Liver (tissue), 9 donors: Measurements from ENCODE around the gene RAB3C. TPM values are rescaled to one million over a fixed set of nuclear protein-coding genes. Genes with fewer than 3 reads are reported as not detected.

ENCODE experiments used
- DNase-seq: peaks from one replicate; pipeline ENCODE4 v3.0.0-alpha.2; 2017; ENCODE audit warnings: low spot score
- H3K27ac ChIP-seq, 2 donors: one replicate each; pipeline ENCODE4 v1.7.0; 2013; ENCODE audit warnings: inconsistent platforms in 2 of 2, low read length in 2 of 2, control low read depth in 1 of 2, low read depth in 1 of 2, mild to moderate bottlenecking in 1 of 2
- H3K27me3 ChIP-seq, 4 donors: one replicate each; pipeline versions ENCODE4 v1.6.1 to v1.7.0; 2013; ENCODE audit warnings: low read length in 3 of 4, inconsistent platforms in 1 of 4, mild to moderate bottlenecking in 1 of 4, moderate library complexity in 1 of 4; ENCODE audit not compliant: control insufficient read depth in 4 of 4, insufficient read depth in 4 of 4
- H3K36me3 ChIP-seq, 4 donors: one replicate each; pipeline versions ENCODE4 v1.6.1 to v1.7.0; 2013; ENCODE audit warnings: low read length in 3 of 4, mild to moderate bottlenecking in 3 of 4, low read depth in 1 of 4, moderate library complexity in 1 of 4; ENCODE audit not compliant: control insufficient read depth in 4 of 4, insufficient read depth in 3 of 4
- H3K4me1 ChIP-seq, 4 donors: one replicate each; pipeline versions ENCODE4 v1.6.1 to v1.7.0; 2013; ENCODE audit warnings: low read length in 3 of 4, mild to moderate bottlenecking in 3 of 4, moderate library complexity in 1 of 4; ENCODE audit not compliant: control insufficient read depth in 4 of 4, insufficient read depth in 4 of 4
- H3K4me3 ChIP-seq, 3 donors: one replicate each; pipeline versions ENCODE4 v1.6.1 to v1.7.0; 2013; ENCODE audit warnings: low read length in 3 of 3, control low read depth in 1 of 3, low read depth in 1 of 3, mild to moderate bottlenecking in 1 of 3
- H3K9ac ChIP-seq, 2 donors: one replicate each; pipeline ENCODE4 v1.7.0; 2013; ENCODE audit warnings: low read length in 2 of 2, mild to moderate bottlenecking in 2 of 2, moderate library complexity in 2 of 2, control low read depth in 1 of 2, low read depth in 1 of 2
- H3K9me3 ChIP-seq, 4 donors: one replicate each; pipeline versions ENCODE4 v1.6.1 to v1.7.0; 2013; ENCODE audit warnings: low read length in 3 of 4; ENCODE audit not compliant: control insufficient read depth in 4 of 4
- EGR1 ChIP-seq, 2 donors: IDR thresholded peaks; 2 replicates each; pipeline ENCODE4 v1.6.1; 2016 to 2018; ENCODE audit warnings: antibody characterized with exemption in 2 of 2, low read depth in 2 of 2
- FOXA1 ChIP-seq: IDR thresholded peaks from 2 replicates; pipeline ENCODE4 v1.6.1; 2016; ENCODE audit warnings: antibody characterized with exemption
- FOXA2 ChIP-seq: IDR thresholded peaks from 2 replicates; pipeline ENCODE4 v1.6.1; 2016; ENCODE audit warnings: antibody characterized with exemption
- GABPA ChIP-seq, 2 donors: IDR thresholded peaks in 1 of 2; conservative IDR thresholded peaks in 1 of 2; 2 replicates each; pipeline ENCODE4 v1.6.1; 2016; ENCODE audit warnings: antibody characterized with exemption in 2 of 2, mild to moderate bottlenecking in 1 of 2, moderate library complexity in 1 of 2
- HNF4A ChIP-seq, 2 donors: conservative IDR thresholded peaks; 2 replicates each; pipeline ENCODE4 v1.6.1; 2016; ENCODE audit warnings: antibody characterized with exemption in 2 of 2, mild to moderate bottlenecking in 2 of 2
- HNF4G ChIP-seq: IDR thresholded peaks from 2 replicates; pipeline ENCODE4 v1.6.1; 2016; ENCODE audit warnings: antibody characterized with exemption
- JUND ChIP-seq, 2 donors: IDR thresholded peaks; 2 replicates each; pipeline ENCODE4 v1.6.1; 2016; ENCODE audit warnings: antibody characterized with exemption in 2 of 2
- NR2F2 ChIP-seq: IDR thresholded peaks from 2 replicates; pipeline ENCODE4 v1.6.1; 2016; ENCODE audit warnings: antibody characterized with exemption
- RAD21 ChIP-seq, 2 donors: IDR thresholded peaks; 2 replicates each; pipeline ENCODE4 v1.6.1; 2016; ENCODE audit warnings: antibody characterized with exemption in 2 of 2, mild to moderate bottlenecking in 2 of 2
- RXRA ChIP-seq, 2 donors: IDR thresholded peaks; 2 replicates each; pipeline ENCODE4 v1.6.1; 2017 to 2018; ENCODE audit warnings: antibody characterized with exemption in 2 of 2, mild to moderate bottlenecking in 1 of 2
- SP1 ChIP-seq: IDR thresholded peaks from 2 replicates; pipeline ENCODE4 v1.6.1; 2018; ENCODE audit warnings: antibody characterized with exemption, mild to moderate bottlenecking
- YY1 ChIP-seq: IDR thresholded peaks from 2 replicates; pipeline ENCODE4 v1.6.1; 2016; ENCODE audit warnings: antibody characterized with exemption, mild to moderate bottlenecking
- WGBS: extraction: QIAGEN DNeasy Blood & Tissue Kit; methylation state at CpG from one replicate; pipeline ENCODE4 v1.1.7; 2013; 5-methylcytosine and 5-hydroxymethylcytosine counted together
- polyA plus RNA-seq, 2 donors: library from polyadenylated mRNA; stranded (reverse) in 1 of 2; unstranded in 1 of 2; fragments of 200-250 nt in 1 of 2; fragments of >200 nt in 1 of 2; fragmentation: Nextera tagmentation in 1 of 2; extraction: Ambion mirVana in 1 of 2; gene quantifications; one replicate each; pipeline versions ENCODE4 v1.2.1 to v1.2.3, GENCODE V29; 2013 to 2015
- total RNA-seq, 2 donors: library from RNA; depleted of rRNA; stranded (reverse); fragments of >200 nt; gene quantifications; one replicate each; pipeline ENCODE4 v1.2.3, GENCODE V29; 2014
- TF ChIP-seq, protein P1 (sequence below): IDR thresholded peaks from 2 replicates; pipeline ENCODE4 v1.6.1; 2016; ENCODE audit warnings: antibody characterized with exemption
- TF ChIP-seq, protein P2 (sequence below): fragments of 150-350 bp; IDR thresholded peaks from 2 replicates; pipeline ENCODE4 v1.5.1; 2017; ENCODE audit warnings: improper control_type of control experiment, low read depth, low read length; ENCODE audit not compliant: missing input control
- TF ChIP-seq, protein P3 (sequence below): IDR thresholded peaks from 2 replicates; pipeline ENCODE4 v1.6.1; 2016; ENCODE audit warnings: antibody characterized with exemption
- TF ChIP-seq, protein P4 (sequence below): IDR thresholded peaks from 2 replicates; pipeline ENCODE4 v1.6.1; 2016; ENCODE audit warnings: antibody characterized with exemption, mild to moderate bottlenecking
- TF ChIP-seq, protein P5 (sequence below): IDR thresholded peaks from 2 replicates; pipeline ENCODE4 v1.6.1; 2016; ENCODE audit warnings: antibody characterized with exemption
- donor health status: healthy.
- donor health status: healthy.
- donor health status: healthy.
- donor health status: healthy.
- donor health status: healthy.

Gene RAB3C
- total and polyA plus RNA-seq, 4 donors, result 0.72 to 4.6 (median 1.3) TPM

DNA sequence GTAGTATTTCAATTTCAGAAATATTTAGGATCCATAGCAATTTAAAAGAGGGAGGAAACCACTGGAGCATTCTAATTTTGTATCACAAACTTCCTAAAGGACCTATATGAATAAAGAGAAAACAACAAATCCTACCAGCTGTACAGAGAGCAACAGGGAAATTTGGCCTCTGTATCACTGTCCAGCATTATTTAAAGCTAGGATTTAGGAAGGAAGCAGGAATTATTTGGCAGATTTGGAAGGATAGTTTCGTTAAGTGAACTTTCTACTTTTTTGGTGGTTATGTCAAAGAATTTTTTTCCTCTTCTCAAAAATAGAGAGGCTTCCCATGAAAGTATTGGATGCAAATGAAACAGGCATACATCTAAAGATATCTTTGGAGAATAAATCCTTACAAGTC, 269.7 kb downstream of the RAB3C start:
- H3K9me3 ChIP-seq, result no peaks in the 10 kb centered on the region
- H3K9ac ChIP-seq, result no peak overlapping the region
- no peaks in the 10 kb centered on the region for H3K27me3 ChIP-seq
- peaks cover 0 to 4% (median 1%) of the 10 kb centered on the region in 4 donors for H3K4me1 ChIP-seq
- WGBS, result 80% methylated on average over 1 of the region's 1 CpG
- TF ChIP-seq, protein P1, sequence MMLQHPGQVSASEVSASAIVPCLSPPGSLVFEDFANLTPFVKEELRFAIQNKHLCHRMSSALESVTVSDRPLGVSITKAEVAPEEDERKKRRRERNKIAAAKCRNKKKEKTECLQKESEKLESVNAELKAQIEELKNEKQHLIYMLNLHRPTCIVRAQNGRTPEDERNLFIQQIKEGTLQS, result no peak
- TF ChIP-seq, protein P2, sequence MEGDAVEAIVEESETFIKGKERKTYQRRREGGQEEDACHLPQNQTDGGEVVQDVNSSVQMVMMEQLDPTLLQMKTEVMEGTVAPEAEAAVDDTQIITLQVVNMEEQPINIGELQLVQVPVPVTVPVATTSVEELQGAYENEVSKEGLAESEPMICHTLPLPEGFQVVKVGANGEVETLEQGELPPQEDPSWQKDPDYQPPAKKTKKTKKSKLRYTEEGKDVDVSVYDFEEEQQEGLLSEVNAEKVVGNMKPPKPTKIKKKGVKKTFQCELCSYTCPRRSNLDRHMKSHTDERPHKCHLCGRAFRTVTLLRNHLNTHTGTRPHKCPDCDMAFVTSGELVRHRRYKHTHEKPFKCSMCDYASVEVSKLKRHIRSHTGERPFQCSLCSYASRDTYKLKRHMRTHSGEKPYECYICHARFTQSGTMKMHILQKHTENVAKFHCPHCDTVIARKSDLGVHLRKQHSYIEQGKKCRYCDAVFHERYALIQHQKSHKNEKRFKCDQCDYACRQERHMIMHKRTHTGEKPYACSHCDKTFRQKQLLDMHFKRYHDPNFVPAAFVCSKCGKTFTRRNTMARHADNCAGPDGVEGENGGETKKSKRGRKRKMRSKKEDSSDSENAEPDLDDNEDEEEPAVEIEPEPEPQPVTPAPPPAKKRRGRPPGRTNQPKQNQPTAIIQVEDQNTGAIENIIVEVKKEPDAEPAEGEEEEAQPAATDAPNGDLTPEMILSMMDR, result no peak
- TF ChIP-seq RAD21 (IDR thresholded peaks at IDR 0.05) (no peak), EGR1 (IDR thresholded peaks at IDR 0.05; ENCODE audit: low read depth in 2 of 2) (no peak), JUND (IDR thresholded peaks at IDR 0.05) (no peak), RXRA (IDR thresholded peaks at IDR 0.05) (no peak), NR2F2 (no peak), HNF4A (conservative IDR thresholded peaks at IDR 0.05) (no peak), SP1 (no peak), FOXA1 (no peak), FOXA2 (no peak), HNF4G (no peak), YY1 (no peak), GABPA (IDR thresholded peaks at IDR 0.05 in 1 of 2, conservative IDR thresholded peaks at IDR 0.05 in 1 of 2) (no peak)
- TF ChIP-seq, protein P3, sequence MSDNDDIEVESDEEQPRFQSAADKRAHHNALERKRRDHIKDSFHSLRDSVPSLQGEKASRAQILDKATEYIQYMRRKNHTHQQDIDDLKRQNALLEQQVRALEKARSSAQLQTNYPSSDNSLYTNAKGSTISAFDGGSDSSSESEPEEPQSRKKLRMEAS, result no peak
- TF ChIP-seq, protein P4, sequence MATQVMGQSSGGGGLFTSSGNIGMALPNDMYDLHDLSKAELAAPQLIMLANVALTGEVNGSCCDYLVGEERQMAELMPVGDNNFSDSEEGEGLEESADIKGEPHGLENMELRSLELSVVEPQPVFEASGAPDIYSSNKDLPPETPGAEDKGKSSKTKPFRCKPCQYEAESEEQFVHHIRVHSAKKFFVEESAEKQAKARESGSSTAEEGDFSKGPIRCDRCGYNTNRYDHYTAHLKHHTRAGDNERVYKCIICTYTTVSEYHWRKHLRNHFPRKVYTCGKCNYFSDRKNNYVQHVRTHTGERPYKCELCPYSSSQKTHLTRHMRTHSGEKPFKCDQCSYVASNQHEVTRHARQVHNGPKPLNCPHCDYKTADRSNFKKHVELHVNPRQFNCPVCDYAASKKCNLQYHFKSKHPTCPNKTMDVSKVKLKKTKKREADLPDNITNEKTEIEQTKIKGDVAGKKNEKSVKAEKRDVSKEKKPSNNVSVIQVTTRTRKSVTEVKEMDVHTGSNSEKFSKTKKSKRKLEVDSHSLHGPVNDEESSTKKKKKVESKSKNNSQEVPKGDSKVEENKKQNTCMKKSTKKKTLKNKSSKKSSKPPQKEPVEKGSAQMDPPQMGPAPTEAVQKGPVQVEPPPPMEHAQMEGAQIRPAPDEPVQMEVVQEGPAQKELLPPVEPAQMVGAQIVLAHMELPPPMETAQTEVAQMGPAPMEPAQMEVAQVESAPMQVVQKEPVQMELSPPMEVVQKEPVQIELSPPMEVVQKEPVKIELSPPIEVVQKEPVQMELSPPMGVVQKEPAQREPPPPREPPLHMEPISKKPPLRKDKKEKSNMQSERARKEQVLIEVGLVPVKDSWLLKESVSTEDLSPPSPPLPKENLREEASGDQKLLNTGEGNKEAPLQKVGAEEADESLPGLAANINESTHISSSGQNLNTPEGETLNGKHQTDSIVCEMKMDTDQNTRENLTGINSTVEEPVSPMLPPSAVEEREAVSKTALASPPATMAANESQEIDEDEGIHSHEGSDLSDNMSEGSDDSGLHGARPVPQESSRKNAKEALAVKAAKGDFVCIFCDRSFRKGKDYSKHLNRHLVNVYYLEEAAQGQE, result no peak
- TF ChIP-seq, protein P5, sequence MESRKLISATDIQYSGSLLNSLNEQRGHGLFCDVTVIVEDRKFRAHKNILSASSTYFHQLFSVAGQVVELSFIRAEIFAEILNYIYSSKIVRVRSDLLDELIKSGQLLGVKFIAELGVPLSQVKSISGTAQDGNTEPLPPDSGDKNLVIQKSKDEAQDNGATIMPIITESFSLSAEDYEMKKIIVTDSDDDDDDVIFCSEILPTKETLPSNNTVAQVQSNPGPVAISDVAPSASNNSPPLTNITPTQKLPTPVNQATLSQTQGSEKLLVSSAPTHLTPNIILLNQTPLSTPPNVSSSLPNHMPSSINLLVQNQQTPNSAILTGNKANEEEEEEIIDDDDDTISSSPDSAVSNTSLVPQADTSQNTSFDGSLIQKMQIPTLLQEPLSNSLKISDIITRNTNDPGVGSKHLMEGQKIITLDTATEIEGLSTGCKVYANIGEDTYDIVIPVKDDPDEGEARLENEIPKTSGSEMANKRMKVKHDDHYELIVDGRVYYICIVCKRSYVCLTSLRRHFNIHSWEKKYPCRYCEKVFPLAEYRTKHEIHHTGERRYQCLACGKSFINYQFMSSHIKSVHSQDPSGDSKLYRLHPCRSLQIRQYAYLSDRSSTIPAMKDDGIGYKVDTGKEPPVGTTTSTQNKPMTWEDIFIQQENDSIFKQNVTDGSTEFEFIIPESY, result no peak
- no peaks in the 10 kb centered on the region for H3K36me3 ChIP-seq
- no peak overlapping the region for H3K27ac ChIP-seq
- no peak overlapping the region for H3K4me3 ChIP-seq
- no peak for DNase-seq

DNA sequence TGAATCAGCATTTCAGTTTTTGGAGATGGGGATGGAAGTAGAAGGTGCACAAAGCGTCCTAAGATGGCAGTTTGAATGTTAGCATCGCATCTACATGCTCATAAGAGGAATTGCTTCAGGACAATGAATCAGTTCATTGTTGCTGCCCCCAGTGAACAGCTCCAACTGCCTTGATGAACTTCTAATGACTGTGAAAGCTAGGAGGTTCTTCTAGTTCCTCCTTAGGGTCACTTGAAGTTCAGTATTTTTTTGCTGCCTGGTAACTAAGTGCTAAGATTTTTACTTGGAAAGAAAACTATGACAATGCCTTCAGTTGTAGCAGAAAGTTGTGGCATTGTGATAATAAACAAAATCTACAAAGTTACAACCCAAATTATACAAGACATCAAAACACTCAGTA, 271.6 kb downstream of the RAB3C start:
- no peaks in the 10 kb centered on the region for H3K9me3 ChIP-seq
- H3K27me3 ChIP-seq, result no peaks in the 10 kb centered on the region
- H3K4me1 ChIP-seq, result peaks cover 0 to 4% (median 1%) of the 10 kb centered on the region in 4 donors
- no peaks in the 10 kb centered on the region for H3K36me3 ChIP-seq
- WGBS, result 91% methylated on average over 2 of the region's 2 CpGs
- no peak overlapping the region for H3K9ac ChIP-seq
- no peak for DNase-seq
- no peak overlapping the region for H3K27ac ChIP-seq
- H3K4me3 ChIP-seq, result no peak overlapping the region
- TF ChIP-seq, protein P2, result no peak
- TF ChIP-seq HNF4A (conservative IDR thresholded peaks at IDR 0.05), result no peak
- no peak for TF ChIP-seq RXRA (IDR thresholded peaks at IDR 0.05)
- TF ChIP-seq YY1, result no peak
- TF ChIP-seq EGR1 (IDR thresholded peaks at IDR 0.05; ENCODE audit: low read depth in 2 of 2), result no peak
- no peak for TF ChIP-seq FOXA1
- TF ChIP-seq, protein P5, result no peak
- no peak for TF ChIP-seq GABPA (IDR thresholded peaks at IDR 0.05 in 1 of 2, conservative IDR thresholded peaks at IDR 0.05 in 1 of 2)
- no peak for TF ChIP-seq HNF4G
- TF ChIP-seq, protein P3, result no peak
